Spleen (tissue), 7 donors: ENCODE results near the gene MRPL17.

Experiments
- POLR2A ChIP-seq, 3 donors: fragments of 450-650 bp; IDR thresholded peaks; one replicate each; pipeline ENCODE4 v1.5.1; 2017; ENCODE audit warnings: antibody characterized with exemption in 3 of 3, mild to moderate bottlenecking in 1 of 3
- POLR2AphosphoS5 ChIP-seq, 3 donors: sonication (generic); formaldehyde crosslinking; IDR thresholded peaks; one replicate each; pipeline ENCODE4 v1.5.1; 2017; ENCODE audit warnings: antibody characterized with exemption in 3 of 3
- TF ChIP-seq, protein P1 (sequence below), 11 experiments: fragments of 200-600 bp in 7 of 11; fragments of 450-650 bp in 4 of 11; sonication (generic) in 4 of 11; IDR thresholded peaks in 8 of 11; conservative IDR thresholded peaks in 3 of 11; 1 replicate in 7 of 11; 2 replicates in 4 of 11; pipeline versions ENCODE4 v1.4.0 to v1.8.0; 2016 to 2021; ENCODE audit warnings: antibody characterized with exemption in 11 of 11, inconsistent platforms in 4 of 11, mild to moderate bottlenecking in 1 of 11
- donor health status: DM: no; HTN: no; CAD: no; lungs with moderate emphysema.
- donor health status: DM: no; HTN: no; CAD: no.
- donor health status: DM: no; HTN: no; CAD: no.

- TF ChIP-seq, protein P1, sequence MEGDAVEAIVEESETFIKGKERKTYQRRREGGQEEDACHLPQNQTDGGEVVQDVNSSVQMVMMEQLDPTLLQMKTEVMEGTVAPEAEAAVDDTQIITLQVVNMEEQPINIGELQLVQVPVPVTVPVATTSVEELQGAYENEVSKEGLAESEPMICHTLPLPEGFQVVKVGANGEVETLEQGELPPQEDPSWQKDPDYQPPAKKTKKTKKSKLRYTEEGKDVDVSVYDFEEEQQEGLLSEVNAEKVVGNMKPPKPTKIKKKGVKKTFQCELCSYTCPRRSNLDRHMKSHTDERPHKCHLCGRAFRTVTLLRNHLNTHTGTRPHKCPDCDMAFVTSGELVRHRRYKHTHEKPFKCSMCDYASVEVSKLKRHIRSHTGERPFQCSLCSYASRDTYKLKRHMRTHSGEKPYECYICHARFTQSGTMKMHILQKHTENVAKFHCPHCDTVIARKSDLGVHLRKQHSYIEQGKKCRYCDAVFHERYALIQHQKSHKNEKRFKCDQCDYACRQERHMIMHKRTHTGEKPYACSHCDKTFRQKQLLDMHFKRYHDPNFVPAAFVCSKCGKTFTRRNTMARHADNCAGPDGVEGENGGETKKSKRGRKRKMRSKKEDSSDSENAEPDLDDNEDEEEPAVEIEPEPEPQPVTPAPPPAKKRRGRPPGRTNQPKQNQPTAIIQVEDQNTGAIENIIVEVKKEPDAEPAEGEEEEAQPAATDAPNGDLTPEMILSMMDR (IDR thresholded peaks at IDR 0.05 in 8 of 11, conservative IDR thresholded peaks at IDR 0.05 in 3 of 11): peak; percentile 59 to 92 (median 86)
- TF ChIP-seq POLR2A (IDR thresholded peaks at IDR 0.05): no peak
- no peak for TF ChIP-seq POLR2AphosphoS5 (IDR thresholded peaks at IDR 0.05)
Measured at GRCh38 chr11:6705905-6706535, 22.9 kb upstream of the MRPL17 start.
